GM12801 (cell line): Measurements from ENCODE around the gene ZACN.

Source experiments
- CTCF ChIP-seq: IDR thresholded peaks from one replicate; pipeline ENCODE4 v1.5.1; 2011; ENCODE audit warnings: control low read depth; ENCODE audit not compliant: insufficient read length; ENCODE audit errors: extremely low read depth

ZACN gene

GRCh38 chr17:76081295-76082210, 2.6 kb downstream of the ZACN start:
- no peak for TF ChIP-seq CTCF

GRCh38 chr17:76082326-76083251, 3.6 kb downstream of the ZACN start:
- no peak for TF ChIP-seq CTCF

- TF ChIP-seq CTCF, result no peak
These were observed 4.7 kb downstream of the ZACN start for GRCh38 chr17:76083536-76084182.

- no peak for TF ChIP-seq CTCF
These were observed 6.2 kb downstream of the ZACN start for GRCh38 chr17:76085066-76085730.

- no peak for TF ChIP-seq CTCF
These were observed 6.9 kb downstream of the ZACN start for GRCh38 chr17:76085731-76086366.

- no peak for TF ChIP-seq CTCF
These were observed 7.4 kb downstream of the ZACN start for GRCh38 chr17:76086384-76086783.
